HG03066 (cell line): ENCODE data around the gene OR2L3.
"Not testable (repeated sequence)": the region's sequence is repeated elsewhere in the genome, so short reads cannot be mapped to it uniquely, and the experiment has no call there.

Experiments used
- ATAC-seq: cut with Tn5 transposase; IDR thresholded peaks from one replicate; pipeline ENCODE4 v1.9.1; 2021; ENCODE audit warnings: low read depth; ENCODE audit not compliant: unreplicated experiment

Gene OR2L3

GRCh38 chr1:248046536-248046935 lies at the start of gene OR2L3:
Gene OR2L3, plus strand, starts transcription at chr1:248046836. Its CDS starts 13,846 bp downstream, at chr1:248060682.
- no peak for ATAC-seq

- ATAC-seq: no peak
These were observed 47.8 kb upstream of the OR2L3 start for GRCh38 chr1:247998811-247999210.

GRCh38 chr1:248000169-248000568 lies 46.5 kb upstream of the OR2L3 start:
- ATAC-seq: no peak

GRCh38 chr1:248007778-248008177 lies 38.9 kb upstream of the OR2L3 start:
- ATAC-seq: no peak

- ATAC-seq: no peak
These were observed 37.0 kb upstream of the OR2L3 start for GRCh38 chr1:248009681-248010080.

- no peak for ATAC-seq
These were observed 33.4 kb upstream of the OR2L3 start, which contains the start of gene OR2L5 for GRCh38 chr1:248013229-248013710. Gene OR2L5, plus strand, starts transcription at chr1:248013660. Its CDS starts 8,288 bp downstream, at chr1:248021948.

GRCh38 chr1:248015803-248016202 lies 30.8 kb upstream of the OR2L3 start:
- ATAC-seq: no peak

- no peak for ATAC-seq
These were observed 16.9 kb upstream of the OR2L3 start, which contains the start of gene OR2L2 for GRCh38 chr1:248029770-248030169. Gene OR2L2, plus strand, starts transcription at chr1:248030070. Its CDS starts 8,198 bp downstream, at chr1:248038268.

GRCh38 chr1:248045209-248045608 lies 1.4 kb upstream of the OR2L3 start:
- no peak for ATAC-seq

- no peak for ATAC-seq
These were observed 372 bp downstream of the OR2L3 start for GRCh38 chr1:248047008-248047407.

- no peak for ATAC-seq
These were observed 8.0 kb downstream of the OR2L3 start for GRCh38 chr1:248054671-248055070.

- ATAC-seq: no peak
These were observed 8.6 kb downstream of the OR2L3 start for GRCh38 chr1:248055261-248055660.

- ATAC-seq: no peak
These were observed 18.4 kb downstream of the OR2L3 start for GRCh38 chr1:248065071-248065470.

GRCh38 chr1:248065604-248066003 lies 19.0 kb downstream of the OR2L3 start:
- no peak for ATAC-seq

GRCh38 chr1:248083864-248084263 lies 37.2 kb downstream of the OR2L3 start:
- ATAC-seq: not testable (repeated sequence)

GRCh38 chr1:248094884-248095283 lies 48.2 kb downstream of the OR2L3 start, which contains the start of gene OR2L13:
Gene OR2L13, plus strand, starts transcription at chr1:248095184. Its CDS starts 4,192 bp downstream, at chr1:248099376.
- ATAC-seq: no peak

- no peak for ATAC-seq
These were observed 51.9 kb downstream of the OR2L3 start for GRCh38 chr1:248098529-248098928.

GRCh38 chr1:248102847-248103246 lies 56.2 kb downstream of the OR2L3 start:
- ATAC-seq: no peak

- no peak for ATAC-seq
These were observed 64.5 kb downstream of the OR2L3 start for GRCh38 chr1:248111157-248111556.
